Effector memory CD4-positive, alpha-beta T cell (primary cell): ENCODE data around the gene NAE1.
"Not testable (repeated sequence)": the region's sequence is repeated elsewhere in the genome, so short reads cannot be mapped to it uniquely, and the experiment has no call there.

Experiments
- DNase-seq, 3 donors: peaks; one replicate each; pipeline ENCODE4 v3.0.0-alpha.2; 2020
- H3K27ac ChIP-seq: 2 replicates; pipeline ENCODE4 v1.7.0; 2013; ENCODE audit warnings: mild to moderate bottlenecking, low read length, moderate library complexity; ENCODE audit not compliant: insufficient read depth, poor library complexity, severe bottlenecking
- H3K27me3 ChIP-seq: replicated peaks from 2 replicates; pipeline ENCODE4 v1.7.0; 2013; ENCODE audit warnings: mild to moderate bottlenecking, low read length; ENCODE audit not compliant: insufficient read depth, control insufficient read depth, poor library complexity, severe bottlenecking
- H3K36me3 ChIP-seq: 2 replicates; pipeline ENCODE4 v1.7.0; 2013; ENCODE audit warnings: mild to moderate bottlenecking, low read length, moderate library complexity; ENCODE audit not compliant: control insufficient read depth, insufficient read depth
- H3K4me1 ChIP-seq: 2 replicates; pipeline ENCODE4 v1.7.0; 2013; ENCODE audit warnings: low read length, mild to moderate bottlenecking; ENCODE audit not compliant: control insufficient read depth, insufficient read depth, poor library complexity, severe bottlenecking
- H3K4me3 ChIP-seq: 2 replicates; pipeline ENCODE4 v1.7.0; 2013; ENCODE audit warnings: low read length, low read depth, mild to moderate bottlenecking; ENCODE audit not compliant: insufficient read depth, poor library complexity, severe bottlenecking
- H3K9me3 ChIP-seq: 2 replicates; pipeline ENCODE4 v1.7.0; 2013; ENCODE audit warnings: mild to moderate bottlenecking, low read length, moderate library complexity; ENCODE audit not compliant: control insufficient read depth
- total RNA-seq, 3 donors: gene quantifications; one replicate each; lab custom pipeline; 2026; lab: John Stamatoyannopoulos, UW

NAE1 gene
- total RNA-seq: 30.1 to 51.2 (median 47.2) reads per million in 3 donors

DNA sequence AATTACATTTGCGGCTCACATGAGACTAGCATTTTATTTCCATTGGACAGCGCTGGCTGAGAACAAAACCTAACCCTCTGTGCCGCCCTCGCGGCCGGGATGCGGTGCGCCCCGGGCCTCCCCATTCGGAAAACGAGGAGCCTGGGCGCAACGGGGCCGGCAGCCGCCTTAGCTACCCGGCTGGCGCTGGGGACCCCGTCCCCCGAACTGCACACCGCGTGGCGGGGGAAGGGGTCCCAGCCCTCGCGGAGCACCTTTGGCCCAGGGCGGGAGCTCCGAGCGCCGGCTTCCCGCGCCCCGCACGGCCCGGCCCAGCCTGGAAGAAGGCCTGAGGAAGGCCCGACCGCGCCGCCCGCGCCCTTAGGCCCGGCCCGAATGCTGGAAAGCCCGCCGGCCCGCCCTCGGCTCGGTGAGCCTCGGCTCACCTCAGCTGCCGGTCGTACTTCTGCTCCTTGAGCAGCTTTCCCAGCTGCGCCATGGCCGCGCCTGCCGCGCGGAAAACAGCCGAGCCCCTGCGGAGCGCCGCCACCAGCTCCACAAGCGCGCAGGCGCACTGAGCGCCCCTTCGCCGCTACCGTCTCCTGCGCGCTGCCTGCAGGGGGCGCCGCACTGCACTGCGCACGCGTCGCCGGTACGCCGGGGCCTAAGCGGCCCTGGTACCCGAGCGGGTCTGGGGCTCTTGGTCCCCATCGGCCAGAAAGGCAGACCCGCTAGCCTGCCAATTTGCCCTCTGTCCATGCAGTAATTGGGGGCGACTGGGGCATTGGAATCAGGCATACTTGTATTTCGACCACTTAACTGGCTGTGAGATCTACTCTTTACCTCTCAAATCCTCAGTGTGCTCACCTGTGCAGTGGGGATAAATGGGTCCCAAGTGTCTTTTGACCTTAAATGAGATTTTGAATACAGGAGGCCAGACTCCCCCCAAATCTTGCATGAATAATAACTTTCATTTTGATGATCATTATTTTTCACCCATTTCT, at the start of gene NAE1:
TSS of gene NAE1 (minus strand) at position 555 of the 983 bp plus-strand sequence. CDS start at position 478, 77 bp downstream.
- no peaks in the 10 kb centered on the region for H3K9me3 ChIP-seq
- peak; percentile 80 to 83 (median 80) for DNase-seq
- peak within 1 kb of the TSS; percentile 72 for H3K27ac ChIP-seq
- peak within 1 kb of the TSS; percentile 96 for H3K4me3 ChIP-seq
- peaks cover 16% of the 10 kb centered on the region for H3K4me1 ChIP-seq
- no peaks in the 10 kb centered on the region for H3K27me3 ChIP-seq
- peaks cover 15% of the 10 kb centered on the region for H3K36me3 ChIP-seq

DNA sequence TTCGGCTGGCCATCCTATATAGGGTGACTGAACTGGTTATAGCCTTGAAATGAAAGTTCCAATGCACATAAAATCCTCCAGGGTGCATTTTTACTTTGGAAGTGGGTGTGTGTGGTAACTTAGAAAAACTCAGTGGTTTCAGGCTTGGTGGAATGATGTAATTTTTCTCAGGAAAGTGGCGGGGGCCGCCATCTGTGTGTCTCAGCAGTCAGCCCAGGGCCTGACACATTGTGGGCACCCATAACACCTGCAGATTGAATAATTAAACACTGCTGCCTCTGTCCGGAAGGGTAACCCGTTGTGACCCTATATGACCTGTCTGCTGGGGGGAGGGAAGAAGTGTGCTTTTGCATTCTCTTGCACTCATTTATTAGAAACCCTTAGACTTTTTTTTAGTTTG, 47.3 kb upstream of the NAE1 start:
- no peak for DNase-seq
- no peaks in the 10 kb centered on the region for H3K36me3 ChIP-seq

DNA sequence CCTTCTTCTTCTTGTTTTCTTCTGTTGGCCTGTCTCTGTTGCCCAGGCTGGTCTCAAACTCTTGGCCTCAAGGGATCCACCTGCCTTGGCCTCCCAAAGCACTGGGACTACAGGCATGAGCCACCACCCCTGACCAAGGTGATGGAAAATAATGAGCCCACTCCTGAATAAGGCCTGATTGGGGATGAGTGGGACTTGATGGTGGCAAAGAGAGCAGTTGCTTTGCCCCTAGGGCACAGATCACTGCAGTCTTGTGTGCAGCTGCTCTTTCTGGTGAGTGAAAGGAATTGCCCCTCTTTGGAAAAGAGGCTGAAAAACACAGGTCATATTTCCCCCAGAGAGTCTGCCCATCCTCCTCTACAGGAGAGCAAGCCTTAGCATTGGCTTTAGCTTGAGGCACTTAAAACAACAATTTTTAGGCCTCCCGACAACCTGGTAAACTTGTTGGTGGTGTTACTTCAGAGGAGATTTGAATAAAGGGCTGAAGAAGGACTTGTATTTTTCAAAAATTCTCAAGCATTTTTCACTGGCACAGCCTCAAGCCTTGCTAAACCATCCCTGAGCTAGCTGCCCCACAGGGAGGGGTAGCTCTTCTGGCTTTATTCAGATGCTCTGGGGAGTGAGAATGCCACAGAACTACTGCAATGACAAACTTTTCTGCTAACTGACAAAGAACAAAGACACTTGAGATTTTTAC, 43.5 kb upstream of the NAE1 start:
- Histone ChIP-seq H3K4me3 (no peak overlapping the region), H3K4me1 (no peaks in the 10 kb centered on the region), H3K27ac (no peak overlapping the region), H3K27me3 (no peaks in the 10 kb centered on the region), H3K9me3 (no peaks in the 10 kb centered on the region), H3K36me3 (no peaks in the 10 kb centered on the region)
- no peak for DNase-seq

More for the DNA sequence above, 47.3 kb upstream of the NAE1 start:
- peaks cover 11% of the 10 kb centered on the region for H3K4me1 ChIP-seq
- H3K9me3 ChIP-seq: no peaks in the 10 kb centered on the region
- H3K27me3 ChIP-seq: no peaks in the 10 kb centered on the region
- H3K4me3 ChIP-seq: no peak overlapping the region
- no peak overlapping the region for H3K27ac ChIP-seq

DNA sequence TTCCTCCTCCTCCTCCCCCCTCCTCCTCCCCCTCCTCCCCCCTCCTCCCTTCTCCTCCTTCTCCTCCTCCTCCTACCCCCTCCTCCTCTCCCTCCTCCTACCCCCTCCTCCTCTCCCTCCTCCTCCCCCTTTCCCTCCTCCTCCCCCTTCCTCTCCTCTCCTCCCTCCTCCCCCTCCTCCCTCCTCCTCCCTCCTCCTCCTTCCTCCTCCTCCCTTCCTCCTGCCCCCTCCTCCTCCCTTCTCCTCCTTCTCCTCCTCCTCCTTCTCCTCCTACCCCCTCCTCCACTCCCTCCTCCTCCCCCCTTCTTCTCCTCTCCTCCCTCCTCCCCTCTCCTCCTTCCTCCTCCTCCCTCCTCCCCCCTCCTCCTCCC, 42.9 kb upstream of the NAE1 start:
- Histone ChIP-seq H3K4me1 (no peaks in the 10 kb centered on the region), H3K27me3 (no peaks in the 10 kb centered on the region), H3K4me3 (no peak overlapping the region), H3K36me3 (no peaks in the 10 kb centered on the region), H3K9me3 (no peaks in the 10 kb centered on the region), H3K27ac (no peak overlapping the region)
- no peak for DNase-seq

DNA sequence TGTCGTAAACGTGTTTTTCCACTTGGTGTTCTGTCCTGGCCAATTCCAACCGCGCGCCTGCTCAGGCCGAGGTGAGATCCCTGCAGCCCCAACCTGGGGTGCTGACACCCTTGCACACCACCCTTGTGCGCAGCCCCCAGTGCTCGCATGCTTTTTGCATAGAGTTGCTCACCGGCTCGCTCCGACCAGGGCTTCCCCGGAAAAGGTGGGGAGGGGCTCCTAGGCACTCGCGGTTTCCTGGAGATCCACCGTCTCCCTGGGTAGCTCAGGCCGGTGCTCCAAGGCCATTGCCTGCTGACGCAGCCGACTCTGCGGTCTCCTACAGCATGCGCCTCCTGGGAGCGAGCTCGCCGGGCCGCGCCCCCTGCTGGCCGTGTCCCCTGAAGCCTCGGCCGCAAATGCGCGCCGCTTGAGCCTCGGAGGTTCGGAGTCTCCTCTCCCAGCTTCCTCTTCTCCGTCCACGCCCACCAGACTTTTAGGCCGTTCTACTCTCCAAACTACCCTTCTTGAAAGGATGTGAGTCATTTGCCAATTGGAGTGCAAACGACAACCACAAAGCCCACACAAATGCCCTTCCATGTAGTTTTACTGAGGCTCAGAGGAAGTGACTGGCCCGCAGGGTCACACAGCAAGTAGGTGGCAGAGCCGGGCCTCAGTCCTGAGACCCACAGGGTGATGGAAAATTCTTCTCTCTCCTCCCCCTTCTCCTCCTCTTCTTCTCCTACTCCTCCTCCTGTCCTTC, 42.3 kb upstream of the NAE1 start:
- Histone ChIP-seq H3K4me1 (no peaks in the 10 kb centered on the region), H3K36me3 (no peaks in the 10 kb centered on the region), H3K4me3 (peak overlapping the region; percentile 50), H3K27me3 (no peaks in the 10 kb centered on the region), H3K9me3 (no peaks in the 10 kb centered on the region), H3K27ac (peak overlapping the region; percentile 27)
- peak; percentile 77 to 82 (median 78) for DNase-seq

DNA sequence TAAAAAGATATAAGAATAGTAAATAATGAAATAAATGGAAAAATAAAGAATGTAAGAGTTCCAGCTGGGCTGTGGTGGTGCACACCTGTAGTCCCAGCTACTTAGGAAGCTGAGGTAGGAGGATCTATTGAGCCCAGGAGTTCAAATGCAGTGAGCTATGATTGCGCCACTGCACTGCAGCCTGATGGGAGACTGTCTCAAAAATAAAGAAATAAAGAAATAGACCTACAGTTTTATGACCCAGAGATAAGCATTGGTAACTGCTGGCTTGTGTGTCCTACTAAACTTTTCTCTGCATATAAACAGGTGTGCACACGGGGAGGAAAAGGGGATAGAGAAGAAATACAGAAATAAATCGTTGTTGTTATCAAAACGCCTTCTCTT, 41.8 kb upstream of the NAE1 start:
- Histone ChIP-seq H3K4me1 (no peaks in the 10 kb centered on the region), H3K36me3 (no peaks in the 10 kb centered on the region), H3K4me3 (peak overlapping the region; percentile 50), H3K27me3 (no peaks in the 10 kb centered on the region), H3K27ac (no peak overlapping the region), H3K9me3 (no peaks in the 10 kb centered on the region)
- DNase-seq: no peak

GRCh38 chr16:66871840-66872239, 41.1 kb upstream of the NAE1 start:
- H3K4me1 ChIP-seq: no peaks in the 10 kb centered on the region

GRCh38 chr16:66871363-66871762, 40.6 kb upstream of the NAE1 start:
- not testable (repeated sequence) for H3K27ac ChIP-seq, H3K9me3 ChIP-seq, H3K4me1 ChIP-seq, H3K4me3 ChIP-seq, H3K27me3 ChIP-seq, DNase-seq, H3K36me3 ChIP-seq

More at GRCh38 chr16:66871840-66872239, 41.1 kb upstream of the NAE1 start:
- Histone ChIP-seq H3K4me3 (no peak overlapping the region), H3K27ac (no peak overlapping the region), H3K27me3 (no peaks in the 10 kb centered on the region), H3K9me3 (no peaks in the 10 kb centered on the region), H3K36me3 (no peaks in the 10 kb centered on the region)
- no peak for DNase-seq

- H3K36me3 ChIP-seq: no peaks in the 10 kb centered on the region
- no peaks in the 10 kb centered on the region for H3K4me1 ChIP-seq
- H3K9me3 ChIP-seq: no peaks in the 10 kb centered on the region
- no peak overlapping the region for H3K27ac ChIP-seq
- H3K27me3 ChIP-seq: no peaks in the 10 kb centered on the region
- no peak for DNase-seq
- H3K4me3 ChIP-seq: no peak overlapping the region
Observed at GRCh38 chr16:66869424-66869823, 38.6 kb upstream of the NAE1 start.
